HG03097 (cell line): ENCODE data around the gene SCUBE3.

Source experiments
- ATAC-seq: cut with Tn5 transposase; IDR thresholded peaks from one replicate; pipeline ENCODE4 v1.9.1; 2021; ENCODE audit not compliant: unreplicated experiment, low FRiP score

Gene SCUBE3

DNA sequence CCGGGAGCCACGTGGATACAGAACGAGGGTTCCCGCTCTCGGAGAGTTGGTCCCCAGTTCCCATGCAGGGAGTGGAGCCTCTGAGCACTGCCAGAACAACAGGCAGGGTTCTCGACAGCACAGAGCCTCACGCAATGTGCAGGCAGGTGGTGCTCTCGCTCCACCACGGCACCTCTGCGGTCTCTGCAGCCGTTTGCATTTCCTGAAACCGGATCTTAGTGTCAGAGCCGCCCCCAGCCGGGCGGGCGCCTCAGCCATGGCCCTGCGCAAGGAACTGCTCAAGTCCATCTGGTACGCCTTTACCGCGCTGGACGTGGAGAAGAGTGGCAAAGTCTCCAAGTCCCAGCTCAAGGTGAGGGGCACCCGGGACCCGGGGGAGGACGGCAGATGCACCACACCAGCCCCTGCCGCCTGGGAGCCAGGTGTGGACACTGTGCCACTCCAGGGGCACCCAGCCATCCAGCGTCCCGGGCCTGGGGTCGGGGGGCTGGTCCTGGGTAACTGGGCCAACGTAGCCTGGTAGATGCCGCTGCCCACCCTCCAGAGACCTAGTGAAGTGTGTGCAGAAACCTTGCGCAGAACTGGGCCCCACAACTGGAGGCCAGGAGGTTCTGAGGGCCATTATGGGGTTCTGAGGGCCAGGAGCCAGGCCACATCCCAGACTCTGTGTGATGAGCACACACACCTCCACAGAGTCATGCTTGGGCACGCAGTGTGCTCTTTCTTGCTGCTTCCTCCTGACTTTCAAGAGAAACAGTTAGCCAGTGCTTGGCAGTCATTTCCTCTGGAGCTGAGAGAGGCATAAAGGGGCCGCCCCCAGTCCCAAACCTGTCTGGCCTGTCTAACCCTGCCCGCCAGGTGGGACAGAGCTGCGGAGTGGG, 84.1 kb downstream of the SCUBE3 start, which contains the start of gene DEF6:
TSS of gene DEF6 (plus strand) at position 218 of the 881 bp plus-strand sequence. CDS start at position 257, 39 bp downstream.
- peak; percentile 61 for ATAC-seq

- ATAC-seq: no peak
Observed at GRCh38 chr6:35298625-35299140, 84.9 kb downstream of the SCUBE3 start.

DNA sequence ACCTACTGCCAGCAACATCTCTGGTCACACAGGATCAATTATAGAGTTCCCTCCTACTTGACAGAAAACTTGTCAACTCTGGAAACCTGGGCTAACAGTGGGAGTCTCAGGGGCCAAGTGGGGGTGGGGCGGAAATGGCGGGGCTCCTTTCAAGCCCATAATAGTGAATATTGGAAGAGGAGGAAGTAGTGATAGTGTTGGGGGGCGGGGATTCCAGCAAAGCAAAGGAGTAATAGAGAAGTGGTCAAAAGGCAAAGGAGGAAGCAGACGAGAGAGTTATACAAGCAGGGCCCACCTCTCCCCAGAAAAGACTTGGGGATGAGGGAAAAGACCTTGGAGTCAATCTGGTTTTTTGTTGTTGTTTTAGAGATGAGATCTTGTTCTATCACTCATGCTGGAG, 85.9 kb downstream of the SCUBE3 start:
- ATAC-seq: no peak

DNA sequence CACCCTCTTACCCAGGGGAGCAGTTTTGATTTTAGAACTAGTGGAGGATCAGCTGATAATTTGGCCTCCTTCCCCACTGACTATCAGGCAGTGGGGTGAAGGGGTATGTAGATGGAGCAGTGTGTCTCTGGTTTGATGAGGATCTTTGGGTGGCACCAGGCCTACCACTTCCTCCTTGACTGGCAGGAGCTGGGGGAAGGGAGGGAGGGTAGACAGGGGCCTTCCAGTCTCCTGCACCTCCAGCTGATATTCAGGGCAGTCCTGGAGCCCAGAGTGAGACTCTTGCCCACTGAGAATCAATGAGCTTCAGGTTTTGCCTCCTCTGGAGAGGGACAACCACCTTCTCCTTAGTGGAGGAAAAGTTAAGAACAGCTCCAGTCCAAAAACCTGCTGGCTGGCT, 87.1 kb downstream of the SCUBE3 start:
- no peak for ATAC-seq
